ENCODE data around the gene DACT3. TPM values are rescaled to one million over a fixed set of nuclear protein-coding genes. Genes with fewer than 3 reads are reported as not detected.
A peak's percentile ranks its signal among the peaks of the same experiment; 100 is the strongest.

DACT3 gene
- total RNA-seq, 1 experiment from 2014 or later = 0.75 TPM

DNA sequence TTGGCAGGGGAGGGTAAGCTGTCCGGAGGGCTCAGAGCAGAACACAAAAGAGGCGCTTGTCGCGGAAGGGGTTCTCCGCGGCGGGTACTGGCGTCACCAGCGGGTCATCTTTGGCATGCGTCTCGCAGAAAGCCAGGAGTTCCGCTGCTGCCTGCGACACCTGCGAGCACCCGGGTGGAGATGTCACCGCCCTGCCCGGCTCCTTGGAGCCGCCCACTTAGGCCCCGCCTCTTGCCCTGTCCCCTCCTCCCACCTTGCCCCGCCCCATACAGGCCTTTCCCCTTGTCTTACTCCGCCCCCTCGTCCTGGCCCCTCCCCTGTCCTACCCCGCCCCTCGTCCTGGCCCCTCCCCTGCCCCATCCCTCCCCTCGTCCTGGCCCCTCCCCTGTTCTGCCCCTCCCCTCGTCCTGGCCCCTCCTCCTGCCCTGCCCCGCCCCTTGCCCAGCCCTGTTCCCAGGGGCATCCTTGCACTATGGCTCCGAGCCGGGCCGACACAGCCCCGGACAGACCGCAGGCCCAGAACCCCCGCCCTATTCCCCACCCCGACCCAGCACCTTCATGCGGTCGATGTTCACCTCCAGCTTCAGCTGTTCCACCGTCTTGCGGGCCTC lies 26.8 kb downstream of the DACT3 start:
- Histone ChIP-seq H3K9me3 (no peaks in the 10 kb centered on the region), H3K4me3 (ENCODE audit: low read depth, low read length) (peak overlapping the region; percentile 34), H3K4me1 (peaks cover 9% of the 10 kb centered on the region), H3K27me3 (replicated peaks; ENCODE audit: control insufficient read depth, insufficient read depth, low read length) (no peaks in the 10 kb centered on the region; the same call in 1 of the 2 replicates), H3K36me3 (ENCODE audit: control insufficient read depth, insufficient read depth, low read length) (no peaks in the 10 kb centered on the region)
- TF ChIP-seq, protein P1, sequence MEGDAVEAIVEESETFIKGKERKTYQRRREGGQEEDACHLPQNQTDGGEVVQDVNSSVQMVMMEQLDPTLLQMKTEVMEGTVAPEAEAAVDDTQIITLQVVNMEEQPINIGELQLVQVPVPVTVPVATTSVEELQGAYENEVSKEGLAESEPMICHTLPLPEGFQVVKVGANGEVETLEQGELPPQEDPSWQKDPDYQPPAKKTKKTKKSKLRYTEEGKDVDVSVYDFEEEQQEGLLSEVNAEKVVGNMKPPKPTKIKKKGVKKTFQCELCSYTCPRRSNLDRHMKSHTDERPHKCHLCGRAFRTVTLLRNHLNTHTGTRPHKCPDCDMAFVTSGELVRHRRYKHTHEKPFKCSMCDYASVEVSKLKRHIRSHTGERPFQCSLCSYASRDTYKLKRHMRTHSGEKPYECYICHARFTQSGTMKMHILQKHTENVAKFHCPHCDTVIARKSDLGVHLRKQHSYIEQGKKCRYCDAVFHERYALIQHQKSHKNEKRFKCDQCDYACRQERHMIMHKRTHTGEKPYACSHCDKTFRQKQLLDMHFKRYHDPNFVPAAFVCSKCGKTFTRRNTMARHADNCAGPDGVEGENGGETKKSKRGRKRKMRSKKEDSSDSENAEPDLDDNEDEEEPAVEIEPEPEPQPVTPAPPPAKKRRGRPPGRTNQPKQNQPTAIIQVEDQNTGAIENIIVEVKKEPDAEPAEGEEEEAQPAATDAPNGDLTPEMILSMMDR (IDR thresholded peaks at IDR 0.05; ENCODE audit: insufficient read depth in 1 of 2, low read depth in 1 of 2, low read length in 1 of 2, severe bottlenecking in 1 of 2, unreplicated experiment in 1 of 2) = no peak
- H3K4me1 Mint-ChIP-seq (ENCODE audit: low read depth, unreplicated experiment) = peaks cover 8% of the 10 kb centered on the region
- intact Hi-C loops (cut with micrococcal nuclease; ENCODE audit: unreplicated experiment) = loop anchor here (1.0 kb wide), 2 partner anchors 27 to 31 kb away; partner anchors contain the start of gene DACT3
- no TSS peak for BruUV-seq (replicated peaks)
- ChIA-PET POLR2A (interaction anchor here (1.3 kb wide), 1 partner anchor 17 kb away, joined by 5 read pairs; no protein-coding TSS in a partner anchor), CTCF (interaction anchor here (0.6 to 1.9 kb wide), 8 partner anchors 17 to 1432 kb away, joined by 3 to 11 read pairs (median 4); partner anchors contain the start of gene DACT3)
- H3K9me3 Mint-ChIP-seq (ENCODE audit: unreplicated experiment) = no peaks in the 10 kb centered on the region
- H3K36me3 Mint-ChIP-seq (ENCODE audit: insufficient read depth, unreplicated experiment) = no peaks in the 10 kb centered on the region
- peak overlapping the region; percentile 66 for H3K4me3 Mint-ChIP-seq (ENCODE audit: unreplicated experiment)
- peak overlapping the region; percentile 49 for H3K27ac Mint-ChIP-seq (ENCODE audit: unreplicated experiment)
- peak; percentile 96 to 97 for DNase-seq
- peaks cover 12% of the 10 kb centered on the region for H3K27me3 Mint-ChIP-seq (ENCODE audit: insufficient read depth, unreplicated experiment)

DNA sequence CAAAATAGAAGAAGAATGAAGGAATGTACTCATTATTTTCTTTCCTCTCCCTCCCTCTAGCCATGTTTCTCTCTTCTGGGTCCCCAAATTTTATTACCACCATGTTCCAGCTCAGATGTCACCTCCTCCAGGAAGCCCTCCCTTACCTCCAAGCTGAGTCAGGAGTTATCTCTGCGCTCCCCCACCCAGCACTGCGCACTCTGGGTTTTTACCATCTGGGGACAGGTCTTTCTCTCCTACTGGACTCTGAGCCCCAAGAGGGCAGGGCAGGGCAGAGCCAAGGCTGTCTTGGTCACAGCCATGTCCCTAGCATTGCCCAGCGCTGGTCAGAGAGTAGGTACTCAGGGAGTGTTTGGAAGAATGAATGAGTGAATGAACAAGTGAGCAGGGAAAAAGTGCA lies 27.9 kb downstream of the DACT3 start:
- ChIA-PET CTCF (interaction anchor here (0.6 to 1.9 kb wide), 7 partner anchors 16 to 216 kb away, joined by 3 to 11 read pairs (median 3); partner anchors contain the start of genes CALM3 and DACT3), POLR2A (interaction anchor here (0.5 to 1.3 kb wide), 2 partner anchors 16 to 493 kb away, joined by 3 to 5 read pairs; no protein-coding TSS in a partner anchor)
- Histone ChIP-seq H3K36me3 (ENCODE audit: control insufficient read depth, insufficient read depth, low read length) (no peaks in the 10 kb centered on the region), H3K4me3 (ENCODE audit: low read depth, low read length) (no peak overlapping the region), H3K27me3 (replicated peaks; ENCODE audit: control insufficient read depth, insufficient read depth, low read length) (no peaks in the 10 kb centered on the region; the same call in 1 of the 2 replicates), H3K9me3 (no peaks in the 10 kb centered on the region), H3K4me1 (peaks cover 9% of the 10 kb centered on the region)
- TF ChIP-seq, protein P1 (IDR thresholded peaks at IDR 0.05; ENCODE audit: insufficient read depth in 1 of 2, low read depth in 1 of 2, low read length in 1 of 2, severe bottlenecking in 1 of 2, unreplicated experiment in 1 of 2) = no peak
- intact Hi-C loops (cut with micrococcal nuclease; ENCODE audit: unreplicated experiment) = no loop called here
- H3K27ac Mint-ChIP-seq (ENCODE audit: unreplicated experiment) = peak overlapping the region; percentile 49
- H3K4me1 Mint-ChIP-seq (ENCODE audit: low read depth, unreplicated experiment) = peaks cover 8% of the 10 kb centered on the region
- H3K27me3 Mint-ChIP-seq (ENCODE audit: insufficient read depth, unreplicated experiment) = peaks cover 12% of the 10 kb centered on the region
- peak overlapping the region; percentile 66 for H3K4me3 Mint-ChIP-seq (ENCODE audit: unreplicated experiment)
- H3K9me3 Mint-ChIP-seq (ENCODE audit: unreplicated experiment) = no peaks in the 10 kb centered on the region
- no peak for DNase-seq
- no TSS peak for BruUV-seq (replicated peaks)
- H3K36me3 Mint-ChIP-seq (ENCODE audit: insufficient read depth, unreplicated experiment) = no peaks in the 10 kb centered on the region

DNA sequence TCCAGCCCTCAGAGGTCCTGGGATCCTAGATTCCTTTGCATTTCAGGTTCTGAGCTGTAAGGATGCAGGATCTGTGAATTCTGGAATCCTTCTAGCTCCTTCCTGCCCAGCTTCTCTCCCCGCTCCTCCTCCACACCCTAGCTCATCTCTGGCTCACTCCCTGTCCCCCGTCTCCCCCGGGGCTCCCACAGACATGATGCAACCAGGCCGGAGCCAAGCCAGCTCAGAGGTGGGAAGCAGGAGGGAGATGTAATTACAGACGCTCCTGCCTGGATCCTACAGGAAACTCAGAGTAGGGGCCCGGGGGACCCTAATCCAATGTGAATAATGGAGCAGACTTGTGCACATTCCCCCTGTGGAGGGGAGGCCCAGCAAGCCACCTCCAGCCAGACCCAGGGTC lies 29.5 kb downstream of the DACT3 start:
- TF ChIP-seq, protein P1 (IDR thresholded peaks at IDR 0.05; ENCODE audit: insufficient read depth in 1 of 2, low read depth in 1 of 2, low read length in 1 of 2, severe bottlenecking in 1 of 2, unreplicated experiment in 1 of 2) = no peak
- H3K4me1 ChIP-seq = peaks cover 9% of the 10 kb centered on the region
- Mint-ChIP-seq H3K4me3 (ENCODE audit: unreplicated experiment) (no peak overlapping the region), H3K27ac (ENCODE audit: unreplicated experiment) (no peak overlapping the region), H3K27me3 (ENCODE audit: insufficient read depth, unreplicated experiment) (peaks cover 12% of the 10 kb centered on the region), H3K4me1 (ENCODE audit: low read depth, unreplicated experiment) (peaks cover 8% of the 10 kb centered on the region), H3K9me3 (ENCODE audit: unreplicated experiment) (no peaks in the 10 kb centered on the region), H3K36me3 (ENCODE audit: insufficient read depth, unreplicated experiment) (no peaks in the 10 kb centered on the region)
- ChIA-PET CTCF (interaction anchor here (1.3 to 2.0 kb wide), 4 partner anchors 14 to 32 kb away, joined by 4 to 10 read pairs (median 8); partner anchors contain the start of gene DACT3), POLR2A (no interaction called here)
- no peak overlapping the region for H3K4me3 ChIP-seq (ENCODE audit: low read depth, low read length)
- no TSS peak for BruUV-seq (replicated peaks)
- no peaks in the 10 kb centered on the region for H3K9me3 ChIP-seq
- intact Hi-C loops (cut with micrococcal nuclease; ENCODE audit: unreplicated experiment) = no loop called here
- no peaks in the 10 kb centered on the region for H3K36me3 ChIP-seq (ENCODE audit: control insufficient read depth, insufficient read depth, low read length)
- no peaks in the 10 kb centered on the region; the same call in 1 of the 2 replicates for H3K27me3 ChIP-seq (replicated peaks; ENCODE audit: control insufficient read depth, insufficient read depth, low read length)
- DNase-seq = no peak

Measured in Caco-2 (cell line).